HG02610 (cell line): Measurements from ENCODE around the gene DHRS7B.
"Not testable (repeated sequence)": the region's sequence is repeated elsewhere in the genome, so short reads cannot be mapped to it uniquely, and the experiment has no call there.

Source experiments
- ATAC-seq: cut with Tn5 transposase; IDR thresholded peaks from one replicate; pipeline ENCODE4 v1.9.1; 2021; ENCODE audit warnings: mild to moderate bottlenecking, moderate library complexity; ENCODE audit not compliant: unreplicated experiment

The DHRS7B gene

DNA sequence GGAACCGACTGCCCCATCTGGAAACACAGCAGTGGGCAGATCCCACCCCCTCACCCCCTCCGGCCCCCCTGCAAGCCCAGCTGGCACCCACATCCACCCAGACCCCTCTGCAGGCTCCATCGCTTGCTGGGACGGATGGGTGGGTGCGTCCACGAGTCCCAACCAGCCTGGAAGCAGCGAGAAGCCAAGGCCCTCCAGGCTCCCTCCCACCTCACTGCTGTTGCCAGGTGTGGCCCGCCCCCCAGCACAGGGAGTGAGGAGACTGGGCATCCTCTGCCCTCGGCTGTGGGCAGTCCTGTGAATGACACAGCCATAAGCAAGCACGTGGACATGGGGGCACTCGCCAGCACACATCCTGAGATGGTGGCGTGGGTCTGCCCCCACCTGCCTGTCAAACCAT lies 75.7 kb downstream of the DHRS7B start:
- no peak for ATAC-seq

DNA sequence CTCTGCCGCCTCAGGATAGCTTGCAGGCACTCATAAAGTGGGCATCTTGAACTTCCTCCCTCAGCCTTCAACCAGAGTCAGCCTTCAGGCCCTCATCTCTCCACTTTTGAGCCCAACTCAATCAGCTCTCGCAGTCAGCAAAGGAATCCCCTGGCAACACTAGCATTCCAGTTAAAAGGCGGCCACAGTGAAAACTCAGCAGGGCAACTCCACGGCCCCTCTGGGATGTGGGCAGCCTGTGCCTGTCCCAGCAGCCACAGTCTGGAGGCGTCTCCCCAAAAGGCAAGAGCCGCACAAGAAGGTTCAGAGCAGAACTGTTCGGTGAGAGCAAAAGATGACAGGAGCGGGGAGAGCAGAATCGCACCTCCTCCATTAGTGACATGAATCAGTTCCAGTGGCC lies 78.2 kb downstream of the DHRS7B start:
- no peak for ATAC-seq

DNA sequence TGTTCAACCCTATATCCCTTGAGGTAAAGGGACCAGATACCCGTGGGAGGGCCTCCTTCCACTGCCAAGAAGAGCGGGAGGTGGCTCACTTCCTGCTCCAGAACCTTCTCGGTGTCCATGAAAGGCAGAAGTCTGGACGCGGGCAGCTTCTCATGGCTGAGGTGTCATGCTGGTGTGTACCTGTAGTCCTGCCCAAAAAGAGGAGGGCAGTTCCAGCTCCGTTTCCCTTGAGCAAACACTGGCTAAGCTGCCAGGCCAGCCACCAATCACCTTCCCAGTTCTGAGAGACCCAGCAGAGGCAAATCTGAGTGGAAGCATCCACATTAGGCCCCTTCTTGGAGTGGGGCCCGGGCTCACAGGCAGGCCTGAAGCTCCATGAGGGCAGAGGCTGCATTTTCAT lies 81.6 kb downstream of the DHRS7B start:
- no peak for ATAC-seq

DNA sequence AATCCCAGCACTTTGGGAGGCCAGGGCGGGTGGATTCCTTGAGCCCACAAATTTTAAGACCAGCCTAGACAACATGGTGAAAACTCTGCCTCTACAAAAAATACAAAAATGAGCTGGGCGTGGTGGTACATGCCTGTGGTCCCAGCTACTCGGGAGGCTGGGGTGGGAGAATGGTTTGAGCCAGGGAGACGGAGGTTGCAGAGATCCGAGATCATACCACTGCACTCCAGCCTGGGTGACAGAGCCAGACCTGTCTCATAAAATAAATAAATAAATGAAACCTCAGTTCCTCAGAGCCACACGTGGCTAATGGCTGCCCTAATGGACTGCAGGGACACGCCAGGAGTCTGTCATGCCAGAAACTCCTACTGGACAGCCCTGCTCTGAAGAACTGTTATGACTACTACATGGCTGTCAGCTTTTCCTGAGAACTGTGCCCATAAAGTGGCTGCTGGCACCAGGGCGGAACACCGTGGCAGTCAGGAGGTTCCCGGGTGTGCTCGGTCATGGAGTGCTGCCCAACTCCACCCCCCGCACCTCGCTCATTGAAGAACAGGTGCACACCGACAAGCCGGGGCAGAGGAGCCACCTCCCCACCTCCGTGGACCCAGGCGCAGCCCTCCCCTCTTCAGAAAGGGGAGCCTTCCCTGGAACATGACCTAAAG lies 82.9 kb downstream of the DHRS7B start:
- no peak for ATAC-seq

DNA sequence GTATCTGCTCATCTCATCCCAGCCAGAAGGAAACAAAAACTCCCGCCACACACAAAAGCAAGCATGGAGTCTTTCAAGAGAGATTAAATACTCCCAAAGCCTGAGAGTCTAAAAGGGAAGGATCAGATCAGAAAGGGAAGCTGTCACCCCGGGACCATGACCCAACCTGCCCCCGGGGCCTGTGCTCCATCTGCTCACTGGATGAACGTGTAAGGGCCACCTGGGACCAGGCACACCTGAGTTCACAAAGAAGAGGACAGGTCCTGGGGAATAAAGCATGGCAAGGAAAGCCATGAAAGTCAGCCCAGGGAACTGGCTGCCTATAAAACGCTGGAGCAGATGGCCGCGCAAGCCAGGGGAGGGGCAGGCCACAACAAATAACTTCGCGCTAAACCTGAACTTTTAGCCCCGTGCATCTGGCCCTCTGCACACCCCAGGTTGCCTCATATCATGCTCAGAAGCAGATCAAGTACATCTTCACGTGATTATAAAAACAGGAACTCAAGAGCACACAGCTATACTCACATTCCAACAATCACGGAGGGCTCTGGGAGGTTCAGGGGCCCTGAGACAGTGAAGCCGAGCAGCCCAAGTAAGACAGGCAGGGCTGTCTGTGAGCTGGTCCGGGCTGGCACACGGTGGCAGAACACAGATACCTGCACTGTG lies 83.8 kb downstream of the DHRS7B start:
- no peak for ATAC-seq

DNA sequence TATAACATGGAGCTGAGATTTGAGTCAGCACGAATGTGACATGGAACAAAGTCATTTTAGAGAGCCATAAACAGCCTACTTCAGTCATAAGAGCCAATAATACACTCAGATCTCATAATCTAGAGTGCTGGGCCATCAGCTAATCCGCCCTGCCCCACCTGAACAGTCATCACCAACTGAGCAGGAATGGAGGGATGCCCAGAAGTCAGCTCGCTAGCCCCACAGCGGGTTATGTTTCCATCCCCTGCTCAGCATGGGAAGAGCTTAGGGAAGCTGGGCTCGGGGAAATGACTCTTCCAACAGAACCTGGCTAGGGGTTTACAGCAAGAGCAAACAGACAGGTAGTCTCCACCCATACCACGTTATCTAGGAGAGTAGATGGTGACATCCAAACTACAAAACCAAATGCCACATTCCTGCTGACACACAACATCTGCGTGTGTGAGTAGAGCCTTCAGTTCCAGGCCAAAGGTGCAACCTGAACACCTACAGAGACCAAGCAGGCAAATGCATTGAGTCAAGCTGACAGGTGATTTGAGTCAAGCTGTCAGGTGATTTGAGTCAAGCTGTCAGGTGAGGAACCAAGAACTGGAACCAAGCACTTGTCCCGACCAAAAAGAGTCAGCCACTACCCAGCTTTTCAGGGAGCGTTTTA lies 85.2 kb downstream of the DHRS7B start:
- ATAC-seq = no peak

DNA sequence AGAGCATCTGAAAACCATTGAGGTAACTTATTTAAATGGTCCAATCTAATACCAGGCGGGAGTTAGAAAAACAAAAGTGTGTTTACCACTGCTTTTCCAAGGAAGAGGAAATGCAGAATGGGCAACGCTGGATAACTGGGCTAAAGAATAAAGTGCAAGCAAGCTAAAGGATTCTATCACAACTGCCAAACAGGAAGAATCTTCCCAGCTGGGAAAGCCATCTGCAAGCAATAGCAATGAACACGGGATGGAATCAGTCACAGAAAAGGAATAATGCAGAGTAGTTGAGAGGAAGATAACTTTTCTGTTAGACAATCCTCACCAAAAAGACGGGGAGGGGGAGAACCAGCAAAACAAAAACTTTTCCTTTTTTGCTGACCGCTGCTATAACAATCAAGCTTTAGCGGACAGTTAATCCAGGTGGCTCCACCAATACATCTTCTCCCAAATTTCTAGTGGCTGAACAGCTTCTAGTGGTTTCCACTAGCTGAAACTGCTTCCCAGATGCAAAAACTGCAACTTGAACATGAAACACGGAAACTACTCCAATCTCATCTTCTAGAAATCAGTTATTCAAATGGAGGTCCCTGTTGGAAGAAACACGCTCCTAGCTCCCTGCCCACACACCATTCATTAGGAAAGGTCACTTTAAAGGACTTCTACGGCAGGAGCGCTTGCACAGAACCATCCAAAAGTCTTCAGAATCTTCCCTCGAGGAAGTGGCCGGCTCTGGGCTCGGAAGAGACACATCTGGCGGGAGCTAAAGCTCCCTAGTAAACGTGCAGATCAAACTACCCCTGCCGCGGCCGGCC lies 86.3 kb downstream of the DHRS7B start:
- ATAC-seq = no peak

DNA sequence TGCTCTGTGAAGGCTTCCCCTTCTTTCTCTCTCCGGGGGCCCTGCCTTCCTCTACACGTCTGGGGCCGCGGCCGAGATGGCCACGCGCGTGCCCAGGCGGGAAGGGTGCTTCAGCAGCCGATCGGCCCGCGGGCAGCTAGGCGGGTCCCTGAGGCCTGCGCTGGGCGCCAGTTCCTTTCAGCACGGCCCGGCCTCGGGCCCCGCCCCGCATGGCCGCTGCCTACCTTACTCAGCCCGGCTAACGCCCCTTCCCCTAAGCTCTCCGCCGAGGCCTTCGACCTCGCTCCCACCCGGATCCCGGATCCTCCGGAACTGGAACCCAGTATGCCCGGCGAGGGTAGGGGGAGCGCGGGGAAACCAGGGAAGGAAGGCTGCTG lies 86.9 kb downstream of the DHRS7B start:
- ATAC-seq = peak; percentile 12

DNA sequence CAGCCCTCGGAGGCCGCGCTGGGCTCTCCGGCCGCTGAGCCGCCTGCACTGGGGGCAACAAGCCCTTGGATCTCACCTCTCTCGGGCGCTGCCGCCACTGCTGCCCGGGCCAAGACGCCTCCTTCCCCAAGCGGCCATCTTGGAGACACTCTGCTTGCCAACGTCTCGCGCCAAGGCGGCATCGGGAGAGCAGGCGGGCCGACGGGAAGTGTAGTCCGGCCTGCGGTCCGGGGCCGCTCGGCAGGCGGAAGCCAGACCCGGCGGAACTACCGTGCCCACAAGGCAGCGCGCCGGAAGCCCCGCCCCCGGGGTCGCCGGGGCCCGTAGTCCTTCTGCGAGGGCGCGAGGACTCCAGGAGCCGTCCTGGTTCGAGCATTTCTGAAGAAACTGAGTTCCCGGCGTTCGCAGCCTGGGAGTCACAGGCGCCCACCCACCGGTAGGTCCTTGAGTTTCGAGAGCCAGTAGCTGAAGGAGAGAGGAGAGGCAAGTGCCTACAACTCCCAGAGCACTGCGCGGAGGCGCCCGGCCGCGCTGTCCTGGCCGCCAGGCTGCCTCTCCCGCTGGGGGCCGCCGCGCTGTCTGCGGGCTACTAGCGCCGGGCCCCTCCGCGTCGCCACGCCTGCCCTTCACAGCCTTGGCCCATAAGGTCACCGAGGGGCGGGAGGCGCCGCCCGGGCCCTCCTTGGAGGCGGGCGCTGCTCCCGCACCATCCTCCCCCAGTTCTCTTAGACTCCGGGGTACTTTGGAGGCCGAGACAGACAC lies 87.4 kb downstream of the DHRS7B start, which contains the start of gene TMEM11:
Gene TMEM11, minus strand, starts transcription at position 147 of the 762 bp plus-strand sequence. Its CDS starts 9 bp downstream, at position 138.
- peak; percentile 92 for ATAC-seq

DNA sequence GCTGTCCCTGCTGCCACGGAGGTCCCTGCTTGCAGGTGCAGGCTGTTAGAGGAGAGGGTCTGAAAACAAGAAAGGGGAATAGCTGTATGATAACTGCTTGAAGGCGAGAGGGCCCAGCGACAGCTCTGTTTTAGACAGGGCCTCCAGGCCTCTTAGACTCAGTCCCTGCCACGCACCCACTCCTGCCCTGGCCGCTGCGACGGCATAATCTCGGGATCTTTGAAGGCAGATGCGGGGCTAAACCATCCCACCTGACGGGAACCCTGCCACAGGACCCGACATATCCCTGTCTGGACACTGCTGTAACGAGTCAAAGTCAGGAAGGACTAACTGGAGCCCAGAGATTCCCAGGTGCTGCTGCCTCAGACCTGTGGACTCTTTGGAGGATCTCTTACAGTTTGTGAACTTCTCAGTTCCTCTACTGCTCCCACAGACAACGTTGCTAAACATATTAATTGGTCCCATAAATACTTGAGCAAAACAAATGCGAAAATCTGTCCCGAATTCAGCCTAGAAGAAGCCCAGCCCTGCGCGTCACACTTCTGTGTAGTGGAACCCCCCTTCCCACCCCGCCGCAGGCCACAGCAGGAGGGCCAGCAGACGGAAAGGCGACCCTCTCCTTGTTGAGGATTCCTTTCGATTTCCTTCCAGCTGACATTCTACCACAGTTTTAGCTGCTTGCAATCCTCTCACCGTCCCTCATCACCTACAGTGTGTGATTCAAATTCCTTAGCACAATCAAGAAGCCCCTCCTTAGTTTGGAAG lies 88.2 kb downstream of the DHRS7B start:
- ATAC-seq = peak; percentile 8

DNA sequence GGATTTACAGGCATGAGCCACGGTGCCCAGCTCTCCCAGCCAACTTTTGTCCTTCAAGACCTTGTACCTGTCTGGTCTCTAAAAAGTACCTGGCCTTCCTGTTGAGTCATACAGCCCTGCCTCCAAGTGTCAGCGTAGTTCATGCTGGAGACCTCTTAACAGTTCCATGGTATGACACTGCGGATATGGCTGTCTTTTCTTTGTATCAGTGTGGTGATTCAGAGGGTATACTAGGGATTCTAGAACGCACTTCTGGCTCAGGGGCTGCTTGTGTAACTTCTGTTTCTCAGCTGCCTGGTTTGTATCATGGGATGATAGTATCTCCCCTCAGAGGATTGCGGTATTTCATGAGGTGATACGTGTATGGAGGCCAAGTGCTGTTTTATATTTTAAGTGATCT lies 89.2 kb downstream of the DHRS7B start:
- no peak for ATAC-seq

DNA sequence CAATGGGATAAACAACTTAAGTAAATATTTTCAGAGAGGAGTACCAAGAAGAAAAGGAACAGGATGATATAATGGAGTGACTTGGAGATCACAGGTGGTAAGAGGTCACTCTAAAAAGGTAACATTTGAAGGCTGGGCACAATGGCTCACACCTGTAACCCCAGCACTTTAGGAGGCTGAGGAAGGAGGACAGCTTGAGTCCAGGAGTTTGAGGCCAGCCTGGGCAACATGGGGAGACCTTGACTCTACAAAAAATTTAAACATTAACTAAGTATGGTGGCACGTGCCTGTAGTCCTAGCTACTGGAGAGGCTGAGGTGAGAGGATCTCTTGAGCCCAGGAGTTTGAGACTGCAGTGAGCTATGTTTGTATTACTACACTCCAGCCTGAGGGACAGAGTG lies 90.6 kb downstream of the DHRS7B start:
- ATAC-seq = no peak

DNA sequence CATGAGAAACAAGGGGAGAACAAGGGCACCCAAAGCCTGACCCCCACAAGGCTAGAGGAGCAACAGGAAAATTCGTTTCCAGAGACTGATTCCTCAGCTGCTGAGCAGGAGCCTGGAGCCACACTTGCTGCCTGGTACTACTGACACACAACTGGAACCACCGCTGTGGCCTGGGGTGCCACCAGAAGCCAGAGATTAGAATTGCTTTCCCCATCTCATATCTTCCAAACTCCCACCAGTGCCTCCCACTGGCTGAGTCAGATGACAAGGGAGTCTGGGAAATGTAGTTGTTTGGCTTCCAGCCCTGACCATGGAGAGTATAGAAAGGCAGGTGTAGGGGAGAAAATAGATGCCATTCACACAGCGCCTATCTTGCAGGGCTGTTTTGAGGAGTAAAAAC lies 91.3 kb downstream of the DHRS7B start:
- no peak for ATAC-seq

DNA sequence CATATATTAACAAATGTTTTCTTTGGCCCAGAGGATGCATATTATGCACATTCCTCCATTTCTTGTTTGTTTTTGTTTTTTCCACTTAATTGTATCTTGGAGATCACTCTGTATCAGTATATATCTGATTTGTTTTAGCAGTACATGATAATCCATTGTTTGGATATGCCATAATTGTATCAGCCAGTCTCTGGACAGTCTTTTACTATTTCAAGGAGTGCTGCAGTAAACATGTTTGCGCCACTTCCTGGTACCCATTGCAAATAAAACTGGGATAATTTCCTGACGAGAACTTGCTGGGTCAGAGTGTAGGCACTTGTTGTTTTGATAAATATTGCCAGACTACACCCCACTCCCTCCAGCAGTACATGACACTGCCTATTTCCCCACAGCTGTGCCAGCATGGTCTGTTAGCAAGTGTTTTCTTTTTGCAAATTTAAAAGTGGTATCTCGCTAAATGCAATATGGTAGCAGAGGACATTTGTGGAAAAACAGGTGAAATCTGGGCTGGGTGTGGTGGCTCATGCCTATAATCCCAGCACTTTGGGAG lies 92.1 kb downstream of the DHRS7B start:
- ATAC-seq = no peak

DNA sequence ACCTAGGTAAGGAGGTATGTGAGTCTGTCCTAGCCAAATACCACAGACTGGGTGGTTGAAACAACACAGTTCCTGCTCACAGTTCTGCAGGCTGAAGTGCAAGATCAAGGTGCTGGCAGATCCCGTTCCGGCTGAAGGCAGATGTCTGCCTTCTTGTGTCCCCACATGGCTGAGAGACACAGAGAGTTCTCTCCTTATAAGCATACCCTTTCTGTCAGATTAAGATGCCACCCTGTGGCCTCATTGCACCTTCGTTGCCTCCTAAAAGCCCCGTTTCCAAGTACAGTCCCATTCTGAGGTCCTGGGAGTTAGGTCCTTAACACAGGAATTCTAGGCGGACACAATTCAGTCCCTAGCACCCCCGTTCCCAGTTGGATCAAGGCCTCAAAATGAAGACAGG lies 96.3 kb downstream of the DHRS7B start:
- ATAC-seq = no peak

DNA sequence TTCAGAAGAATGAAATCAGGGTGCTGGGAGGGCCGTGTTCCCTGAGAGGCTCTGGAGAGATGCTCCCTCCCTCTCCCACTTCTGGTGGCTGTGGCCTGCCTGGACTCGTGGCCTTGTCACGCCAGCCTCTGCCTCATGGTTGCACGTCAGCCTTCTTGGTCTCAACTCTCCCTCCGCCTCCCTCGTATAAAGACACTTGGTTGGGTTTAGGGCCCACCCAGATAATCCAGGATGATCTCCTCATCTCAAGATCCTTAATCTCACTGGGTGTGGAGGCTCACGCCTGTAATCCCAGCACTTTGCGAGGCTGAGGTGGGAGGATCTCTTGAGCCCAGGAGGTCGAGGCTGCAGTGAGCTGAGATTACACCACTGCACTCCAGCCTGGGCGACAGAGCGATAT lies 100.5 kb downstream of the DHRS7B start:
- ATAC-seq = not testable (repeated sequence)

DNA sequence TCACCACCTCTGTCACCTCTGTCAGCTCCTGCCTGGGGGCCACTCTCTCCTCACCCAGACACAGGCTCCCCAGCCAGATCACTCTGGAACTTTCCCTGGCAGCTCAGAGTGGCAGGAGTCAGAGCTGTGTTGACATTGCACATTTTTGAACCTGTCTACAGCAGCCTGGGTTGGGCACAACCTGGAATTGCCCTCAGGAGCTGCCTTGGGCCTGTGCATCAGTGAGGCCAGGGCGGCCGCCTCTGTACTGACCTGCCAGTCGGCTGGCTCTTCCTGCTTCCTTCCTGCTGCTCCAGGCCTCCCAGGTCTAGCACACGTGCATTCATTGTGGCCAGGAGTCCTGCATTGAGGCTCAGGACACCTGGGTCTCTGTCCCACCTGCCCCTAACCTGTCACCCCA lies 101.3 kb downstream of the DHRS7B start:
- no peak for ATAC-seq

DNA sequence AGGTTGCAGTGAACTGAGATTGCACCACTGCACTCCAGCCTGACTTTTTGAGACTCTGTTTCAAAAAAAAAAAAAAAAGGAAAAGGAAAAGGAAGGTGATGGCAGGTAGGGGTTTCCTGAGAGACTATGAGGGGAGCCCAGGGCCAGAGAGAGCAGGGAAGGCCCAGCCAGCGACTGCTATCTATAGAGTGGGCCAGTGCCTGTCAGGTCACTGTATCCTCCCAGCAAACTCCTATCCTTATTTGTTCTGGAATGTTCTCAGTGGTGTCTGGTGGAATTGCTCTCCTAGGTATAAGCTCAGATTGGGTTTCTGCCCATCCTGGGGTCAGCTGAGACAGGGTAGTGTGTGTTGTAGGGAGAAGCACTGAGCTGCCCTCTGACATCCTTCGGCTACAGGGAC lies 102.1 kb downstream of the DHRS7B start:
- ATAC-seq = no peak

DNA sequence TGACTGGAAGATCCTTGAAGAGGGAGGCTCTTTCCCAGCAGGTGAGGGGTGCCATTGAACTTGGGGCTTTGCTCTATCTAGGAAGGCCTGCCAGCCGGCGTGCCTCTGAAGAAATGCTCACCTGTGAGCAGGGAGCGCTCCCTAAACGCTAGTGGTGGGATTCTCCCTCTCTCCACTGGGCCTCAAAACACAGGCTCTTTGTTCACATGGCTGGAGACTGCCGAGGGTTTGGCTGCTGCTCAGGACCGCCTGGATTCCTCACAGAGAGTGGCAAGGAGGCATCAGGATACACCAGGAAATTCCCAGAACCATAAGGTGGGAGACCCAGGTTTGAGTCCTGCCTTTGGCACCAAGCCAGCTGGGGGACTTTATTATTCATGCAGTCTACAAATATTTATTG lies 104.8 kb downstream of the DHRS7B start:
- ATAC-seq = no peak
